Ovary (tissue), 3 donors: Measurements from ENCODE around the gene DMKN.

Source experiments
- CTCF ChIP-seq, 3 donors: fragments of 450-650 bp in 2 of 3; fragments of 200-600 bp in 1 of 3; IDR thresholded peaks; one replicate each; pipeline versions ENCODE4 v1.5.1 to v1.8.0; 2016 to 2022; ENCODE audit warnings: antibody characterized with exemption in 3 of 3, mild to moderate bottlenecking in 1 of 3
- EP300 ChIP-seq: sonication (generic); formaldehyde crosslinking; IDR thresholded peaks from one replicate; pipeline ENCODE4 v1.6.1; 2017; ENCODE audit warnings: antibody characterized with exemption
- POLR2A ChIP-seq: fragments of 450-650 bp; IDR thresholded peaks from one replicate; pipeline ENCODE4 v1.6.1; 2017; ENCODE audit warnings: antibody characterized with exemption, mild to moderate bottlenecking, moderate library complexity
- donor health status: DM: no; HTN: no; CAD: no.

DNA sequence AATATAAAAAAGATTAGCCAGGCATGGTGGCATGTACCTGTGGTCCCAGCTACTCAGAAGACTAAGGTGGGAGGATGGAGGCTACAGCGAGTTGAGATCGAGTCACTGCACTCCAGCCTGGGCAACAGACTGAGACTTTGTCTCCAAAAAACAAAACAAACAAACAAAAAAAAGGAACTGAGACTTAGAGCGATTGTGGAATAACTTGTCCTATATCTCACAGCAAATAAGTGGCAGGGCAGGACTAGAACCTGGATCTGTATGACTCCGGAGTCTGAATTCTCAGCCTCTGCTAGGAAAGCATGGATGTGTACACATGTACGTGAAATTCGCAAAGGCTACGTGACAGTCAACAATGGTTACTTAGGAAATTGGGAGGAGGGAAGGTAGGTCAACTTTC is 43.3 kb downstream of the DMKN start:
- TF ChIP-seq CTCF (IDR thresholded peaks at IDR 0.05) (no peak), POLR2A (no peak), EP300 (no peak)
